ENCODE results near the gene PPP2R5C.

PPP2R5C gene

DNA sequence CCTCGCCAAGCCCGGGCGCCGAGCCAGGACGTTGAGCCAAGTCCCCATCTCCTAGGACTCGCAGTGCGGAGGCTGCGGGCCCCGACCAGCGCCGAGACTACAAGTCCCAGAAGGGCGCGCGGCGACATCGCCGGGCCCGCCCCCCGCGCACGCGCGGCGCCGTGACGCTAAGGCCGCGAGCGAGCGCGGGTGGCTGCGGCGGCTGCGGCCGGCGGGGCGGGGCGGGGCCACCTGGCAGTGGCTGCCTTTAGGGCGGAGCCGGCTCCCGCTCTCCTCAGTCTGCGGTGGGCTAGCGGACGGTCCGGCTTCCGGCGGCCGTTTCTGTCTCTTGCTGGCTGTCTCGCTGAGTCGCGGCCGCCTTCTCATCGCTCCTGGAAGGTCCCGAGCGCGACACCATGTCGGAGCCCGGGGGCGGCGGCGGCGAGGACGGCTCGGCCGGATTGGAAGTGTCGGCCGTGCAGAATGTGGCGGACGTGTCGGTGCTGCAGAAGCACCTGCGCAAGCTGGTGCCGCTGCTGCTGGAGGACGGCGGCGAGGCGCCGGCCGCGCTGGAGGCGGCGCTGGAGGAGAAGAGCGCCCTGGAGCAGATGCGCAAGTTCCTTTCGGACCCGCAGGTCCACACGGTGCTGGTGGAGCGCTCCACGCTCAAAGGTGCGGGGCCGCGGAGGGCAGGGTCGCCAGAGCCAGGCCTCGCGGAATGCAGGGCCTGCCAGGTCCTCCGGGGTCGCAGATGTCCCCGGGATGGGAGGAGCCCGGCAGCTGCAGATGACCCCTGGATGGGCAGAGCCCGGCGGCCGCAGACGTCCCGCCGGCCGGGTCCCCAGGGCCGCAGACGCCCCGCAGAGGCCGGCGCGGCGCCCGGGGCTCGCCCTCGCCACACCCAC is 203.0 kb downstream of the PPP2R5C start, which contains the start of gene DYNC1H1:
TSS of gene DYNC1H1 (plus strand) at position 277 of the 884 bp plus-strand sequence. CDS start at position 396, 119 bp downstream.
- H3K36me3 ChIP-seq (ENCODE audit: control insufficient read depth in 1 of 2, insufficient read depth in 2 of 2, low read length in 2 of 2) = peaks cover 3 to 6% of the 10 kb centered on the region in 2 experiments
- H3K4ac ChIP-seq (ENCODE audit: low read depth, low read length) = peak within 1 kb of the TSS; percentile 28
- peak within 1 kb of the TSS; percentile 87 for H4K91ac ChIP-seq (ENCODE audit: low read depth, low read length)
- H3K27ac ChIP-seq (ENCODE audit: low read depth, low read length) = peak within 1 kb of the TSS; percentile 46
- peak within 1 kb of the TSS; percentile 51 for H4K8ac ChIP-seq (ENCODE audit: low read depth, low read length)
- H2AFZ ChIP-seq (ENCODE audit: insufficient read depth, low read length, poor library complexity) = peak within 1 kb of the TSS; percentile 80
- H3K27me3 ChIP-seq (ENCODE audit: insufficient read depth, low read length) = no peaks in the 10 kb centered on the region
- H3K79me1 ChIP-seq (ENCODE audit: low read length) = peaks cover 7% of the 10 kb centered on the region
- H2AK5ac ChIP-seq (ENCODE audit: low read length) = peak within 1 kb of the TSS; percentile 10
- no peak within 1 kb of the TSS for H3K23ac ChIP-seq (ENCODE audit: low read length)
- H3K4me2 ChIP-seq (ENCODE audit: low read length) = peak within 1 kb of the TSS; percentile 76
- H4K12ac ChIP-seq (ENCODE audit: low read depth, low read length) = peak within 1 kb of the TSS; percentile 31
- peak within 1 kb of the TSS; percentile 85 for H3K14ac ChIP-seq (ENCODE audit: low read length)
- H3K79me2 ChIP-seq (ENCODE audit: control insufficient read depth, insufficient read depth, low read length, poor library complexity) = peaks cover 17% of the 10 kb centered on the region
- no CpG with 5 or more reads among the region's 115 CpGs for WGBS (ENCODE audit: extremely low coverage, insufficient coverage, insufficient read length)
- peak within 1 kb of the TSS; percentile 52 for H2BK5ac ChIP-seq (ENCODE audit: low read depth, low read length, poor library complexity)
- no peaks in the 10 kb centered on the region for H3K9me3 ChIP-seq (ENCODE audit: insufficient read depth, low read depth, low read length)
- peaks cover 3 to 15% of the 10 kb centered on the region in 2 experiments for H3K4me1 ChIP-seq (ENCODE audit: control insufficient read depth in 1 of 2, insufficient read depth in 2 of 2, low read length in 2 of 2)
- H3K4me3 ChIP-seq (ENCODE audit: low read depth, low read length) = peak within 1 kb of the TSS; percentile 99
- peak within 1 kb of the TSS; percentile 25 for H2BK12ac ChIP-seq (ENCODE audit: low read length)
- H3K18ac ChIP-seq (ENCODE audit: low read length) = peak within 1 kb of the TSS; percentile 25
- DNase-seq = peak; percentile 85 to 97
- peak within 1 kb of the TSS; percentile 18 for H2BK120ac ChIP-seq (ENCODE audit: insufficient read depth, low read length, poor library complexity)
- H3K9ac ChIP-seq (ENCODE audit: low read length) = peak within 1 kb of the TSS; percentile 92

DNA sequence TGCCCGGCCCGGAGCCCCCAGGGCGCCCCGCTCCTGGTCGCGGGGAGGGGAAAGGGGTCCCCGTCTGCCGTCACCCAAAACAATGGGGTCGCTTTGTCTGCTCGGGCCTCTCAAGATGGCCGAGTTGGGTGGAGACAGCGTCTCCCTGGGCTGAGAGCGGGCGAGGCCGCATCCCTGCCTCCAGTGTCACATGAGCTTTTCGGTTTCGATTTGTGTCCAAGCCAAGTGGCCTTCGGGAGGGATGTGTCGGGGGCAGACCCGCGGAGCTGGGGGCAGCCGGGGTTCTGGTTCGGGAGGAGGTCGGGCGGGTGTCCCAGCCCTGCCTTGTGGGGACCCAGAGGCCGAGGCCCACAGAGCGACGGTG is 203.7 kb downstream of the PPP2R5C start:
- H3K27me3 ChIP-seq (ENCODE audit: insufficient read depth, low read length) = no peaks in the 10 kb centered on the region
- peak overlapping the region; percentile 65 for H2AFZ ChIP-seq (ENCODE audit: insufficient read depth, low read length, poor library complexity)
- peaks cover 4 to 8% of the 10 kb centered on the region in 2 experiments for H3K36me3 ChIP-seq (ENCODE audit: control insufficient read depth in 1 of 2, insufficient read depth in 2 of 2, low read length in 2 of 2)
- H3K23ac ChIP-seq (ENCODE audit: low read length) = no peak overlapping the region
- H3K79me2 ChIP-seq (ENCODE audit: control insufficient read depth, insufficient read depth, low read length, poor library complexity) = peaks cover 18% of the 10 kb centered on the region
- no peak overlapping the region for H2AK5ac ChIP-seq (ENCODE audit: low read length)
- peak overlapping the region; percentile 99 for H3K4me3 ChIP-seq (ENCODE audit: low read depth, low read length)
- H3K79me1 ChIP-seq (ENCODE audit: low read length) = peaks cover 7% of the 10 kb centered on the region
- H2BK5ac ChIP-seq (ENCODE audit: low read depth, low read length, poor library complexity) = peak overlapping the region; percentile 52
- peak overlapping the region; percentile 28 for H3K4ac ChIP-seq (ENCODE audit: low read depth, low read length)
- peak; percentile 46 to 73 for DNase-seq
- H3K27ac ChIP-seq (ENCODE audit: low read depth, low read length) = peak overlapping the region; percentile 46
- peak overlapping the region; percentile 85 for H3K14ac ChIP-seq (ENCODE audit: low read length)
- H3K9ac ChIP-seq (ENCODE audit: low read length) = peak overlapping the region; percentile 92
- H4K8ac ChIP-seq (ENCODE audit: low read depth, low read length) = peak overlapping the region; percentile 48
- no peaks in the 10 kb centered on the region for H3K9me3 ChIP-seq (ENCODE audit: insufficient read depth, low read depth, low read length)
- peak overlapping the region; percentile 0 for H4K12ac ChIP-seq (ENCODE audit: low read depth, low read length)
- peak overlapping the region; percentile 76 for H3K4me2 ChIP-seq (ENCODE audit: low read length)
- WGBS (ENCODE audit: extremely low coverage, insufficient coverage, insufficient read length) = no CpG with 5 or more reads among the region's 28 CpGs
- peak overlapping the region; percentile 87 for H4K91ac ChIP-seq (ENCODE audit: low read depth, low read length)
- H3K18ac ChIP-seq (ENCODE audit: low read length) = peak overlapping the region; percentile 25
- H3K4me1 ChIP-seq (ENCODE audit: control insufficient read depth in 1 of 2, insufficient read depth in 2 of 2, low read length in 2 of 2) = peaks cover 3 to 15% of the 10 kb centered on the region in 2 experiments
- peak overlapping the region; percentile 18 for H2BK120ac ChIP-seq (ENCODE audit: insufficient read depth, low read length, poor library complexity)
- no peak overlapping the region for H2BK12ac ChIP-seq (ENCODE audit: low read length)

DNA sequence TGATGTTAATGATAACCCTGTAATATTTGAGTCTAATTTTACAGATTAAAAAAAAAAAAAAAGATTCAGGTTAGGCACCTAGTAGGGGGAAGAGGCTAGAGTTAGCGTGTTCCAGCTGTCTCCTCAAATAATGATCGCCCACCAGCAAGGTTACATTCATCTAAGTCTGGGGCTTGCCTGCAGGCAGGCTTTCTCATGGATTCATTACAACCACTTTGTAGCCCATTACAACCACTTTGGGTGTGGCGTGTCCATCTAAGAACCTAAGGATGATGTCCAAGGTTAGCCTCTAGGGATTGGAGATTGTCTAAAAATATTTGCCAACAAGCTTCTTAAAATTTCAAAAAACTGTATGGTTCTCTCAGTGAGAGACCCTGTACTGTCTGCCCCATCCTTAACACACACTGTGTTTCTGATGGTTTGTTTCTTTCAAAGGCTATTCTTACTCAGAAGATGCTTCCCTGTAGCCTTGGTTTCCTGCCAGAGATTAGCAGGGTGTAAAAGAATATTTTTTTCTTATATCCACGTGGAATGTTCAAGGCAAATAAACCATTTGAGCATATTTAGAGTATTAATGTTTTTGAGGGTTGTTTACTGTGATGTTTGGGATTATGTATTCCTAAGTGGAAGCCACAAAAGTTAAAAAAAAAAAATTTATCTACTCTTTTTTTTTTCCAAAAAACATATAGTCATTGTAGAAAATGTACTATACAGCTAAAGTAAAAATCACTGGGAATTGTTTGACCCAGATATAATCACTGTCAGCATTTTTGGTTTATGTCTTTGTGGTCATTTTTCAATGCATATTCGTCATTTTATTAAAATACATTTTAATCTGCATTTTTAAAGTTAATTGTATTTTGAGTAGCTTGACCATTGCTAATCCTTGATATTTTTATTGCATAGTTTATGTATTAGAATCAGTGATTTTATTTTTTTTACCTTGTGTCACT is 204.5 kb downstream of the PPP2R5C start:
- H3K18ac ChIP-seq (ENCODE audit: low read length) = no peak overlapping the region
- no peak for DNase-seq
- H3K79me1 ChIP-seq (ENCODE audit: low read length) = peaks cover 7% of the 10 kb centered on the region
- H3K79me2 ChIP-seq (ENCODE audit: control insufficient read depth, insufficient read depth, low read length, poor library complexity) = peaks cover 18% of the 10 kb centered on the region
- H4K12ac ChIP-seq (ENCODE audit: low read depth, low read length) = no peak overlapping the region
- peaks cover 4 to 10% of the 10 kb centered on the region in 2 experiments for H3K36me3 ChIP-seq (ENCODE audit: control insufficient read depth in 1 of 2, insufficient read depth in 2 of 2, low read length in 2 of 2)
- no peak overlapping the region for H2BK120ac ChIP-seq (ENCODE audit: insufficient read depth, low read length, poor library complexity)
- peak overlapping the region; percentile 68 for H3K4ac ChIP-seq (ENCODE audit: low read depth, low read length)
- no CpG with 5 or more reads among the region's 5 CpGs for WGBS (ENCODE audit: extremely low coverage, insufficient coverage, insufficient read length)
- H4K91ac ChIP-seq (ENCODE audit: low read depth, low read length) = no peak overlapping the region
- H3K4me1 ChIP-seq (ENCODE audit: control insufficient read depth in 1 of 2, insufficient read depth in 2 of 2, low read length in 2 of 2) = peaks cover 3 to 15% of the 10 kb centered on the region in 2 experiments
- H3K9ac ChIP-seq (ENCODE audit: low read length) = peak overlapping the region; percentile 64
- no peaks in the 10 kb centered on the region for H3K27me3 ChIP-seq (ENCODE audit: insufficient read depth, low read length)
- H2BK5ac ChIP-seq (ENCODE audit: low read depth, low read length, poor library complexity) = no peak overlapping the region
- H3K9me3 ChIP-seq (ENCODE audit: insufficient read depth, low read depth, low read length) = no peaks in the 10 kb centered on the region
- no peak overlapping the region for H2AFZ ChIP-seq (ENCODE audit: insufficient read depth, low read length, poor library complexity)
- H2AK5ac ChIP-seq (ENCODE audit: low read length) = no peak overlapping the region
- no peak overlapping the region for H4K8ac ChIP-seq (ENCODE audit: low read depth, low read length)
- no peak overlapping the region for H3K23ac ChIP-seq (ENCODE audit: low read length)
- peak overlapping the region; percentile 55 for H3K4me3 ChIP-seq (ENCODE audit: low read depth, low read length)
- peak overlapping the region; percentile 76 for H3K4me2 ChIP-seq (ENCODE audit: low read length)
- no peak overlapping the region for H2BK12ac ChIP-seq (ENCODE audit: low read length)
- no peak overlapping the region for H3K14ac ChIP-seq (ENCODE audit: low read length)
- H3K27ac ChIP-seq (ENCODE audit: low read depth, low read length) = no peak overlapping the region

DNA sequence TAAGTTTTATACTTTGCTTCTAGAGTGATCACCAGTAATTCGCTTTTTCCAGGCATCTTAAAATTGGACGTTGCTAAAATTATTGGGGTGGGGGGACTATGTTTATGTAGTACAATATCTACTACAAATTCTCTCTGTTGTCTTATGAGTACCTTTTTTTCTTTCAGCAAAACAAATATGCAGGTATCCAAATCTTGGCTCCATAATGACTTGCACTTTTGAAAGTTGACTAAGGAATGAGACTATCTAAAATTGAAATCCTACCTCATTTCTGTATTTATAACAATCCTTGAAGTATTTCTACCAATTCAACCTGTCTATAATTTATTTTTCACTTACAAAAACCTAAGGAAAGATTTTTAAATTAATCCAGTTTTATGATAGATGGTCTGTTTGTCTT is 205.2 kb downstream of the PPP2R5C start:
- H3K4ac ChIP-seq (ENCODE audit: low read depth, low read length) = no peak overlapping the region
- H4K12ac ChIP-seq (ENCODE audit: low read depth, low read length) = no peak overlapping the region
- H3K79me1 ChIP-seq (ENCODE audit: low read length) = peaks cover 7% of the 10 kb centered on the region
- no peaks in the 10 kb centered on the region for H3K27me3 ChIP-seq (ENCODE audit: insufficient read depth, low read length)
- WGBS (ENCODE audit: extremely low coverage, insufficient coverage, insufficient read length) = no CpG with 5 or more reads among the region's 2 CpGs
- no peak for DNase-seq
- no peak overlapping the region for H4K8ac ChIP-seq (ENCODE audit: low read depth, low read length)
- H3K23ac ChIP-seq (ENCODE audit: low read length) = no peak overlapping the region
- no peak overlapping the region for H3K4me2 ChIP-seq (ENCODE audit: low read length)
- H3K27ac ChIP-seq (ENCODE audit: low read depth, low read length) = no peak overlapping the region
- no peak overlapping the region for H3K9ac ChIP-seq (ENCODE audit: low read length)
- peaks cover 4 to 10% of the 10 kb centered on the region in 2 experiments for H3K36me3 ChIP-seq (ENCODE audit: control insufficient read depth in 1 of 2, insufficient read depth in 2 of 2, low read length in 2 of 2)
- no peak overlapping the region for H2AFZ ChIP-seq (ENCODE audit: insufficient read depth, low read length, poor library complexity)
- no peak overlapping the region for H2AK5ac ChIP-seq (ENCODE audit: low read length)
- no peak overlapping the region for H3K14ac ChIP-seq (ENCODE audit: low read length)
- no peak overlapping the region for H2BK12ac ChIP-seq (ENCODE audit: low read length)
- peaks cover 18% of the 10 kb centered on the region for H3K79me2 ChIP-seq (ENCODE audit: control insufficient read depth, insufficient read depth, low read length, poor library complexity)
- no peak overlapping the region for H3K18ac ChIP-seq (ENCODE audit: low read length)
- H3K4me1 ChIP-seq (ENCODE audit: control insufficient read depth in 1 of 2, insufficient read depth in 2 of 2, low read length in 2 of 2) = peaks cover 3 to 11% of the 10 kb centered on the region in 2 experiments
- no peaks in the 10 kb centered on the region for H3K9me3 ChIP-seq (ENCODE audit: insufficient read depth, low read depth, low read length)
- H2BK120ac ChIP-seq (ENCODE audit: insufficient read depth, low read length, poor library complexity) = no peak overlapping the region
- H3K4me3 ChIP-seq (ENCODE audit: low read depth, low read length) = no peak overlapping the region
- H2BK5ac ChIP-seq (ENCODE audit: low read depth, low read length, poor library complexity) = no peak overlapping the region
- no peak overlapping the region for H4K91ac ChIP-seq (ENCODE audit: low read depth, low read length)
